Activated CD4-positive, alpha-beta T cell treated with anti-CD3 and anti-CD28 coated beads for 36 hours (primary cell): ENCODE measurements around the gene CPED1. TPM values are rescaled to one million over a fixed set of nuclear protein-coding genes. Genes with fewer than 3 reads are reported as not detected.
"Not testable (repeated sequence)": the region's sequence is repeated elsewhere in the genome, so short reads cannot be mapped to it uniquely, and the experiment has no call there.

Source experiments
- ATAC-seq: fragments of 200-7000 bp; cut with Tn5 transposase; one replicate; pipeline ENCODE4 v1.10.0; 2021; ENCODE audit warnings: mild to moderate bottlenecking, moderate library complexity
- CTCF ChIA-PET: fragments of 350-600 bp; sonication (Branson Sonifier 250); formaldehyde crosslinking; loops from one replicate; lab custom pipeline; 2021; ENCODE audit warnings: antibody characterized with exemption; lab: Charles Lee
- POLR2A ChIA-PET: fragments of 350-600 bp; sonication (Branson Sonifier 250); formaldehyde crosslinking; loops from one replicate; lab custom pipeline; 2021; ENCODE audit warnings: antibody characterized with exemption, inconsistent platforms; lab: Charles Lee
- DNase-seq: peaks from one replicate; pipeline ENCODE4 v3.0.0-alpha.2; 2020
- H3K27ac Mint-ChIP-seq: one replicate; pipeline ENCODE4 v1.8.0; 2021; ENCODE audit warnings: mixed read lengths
- H3K27me3 Mint-ChIP-seq: one replicate; pipeline ENCODE4 v1.8.0; 2021; ENCODE audit warnings: mixed read lengths
- H3K36me3 Mint-ChIP-seq: one replicate; pipeline ENCODE4 v1.8.0; 2021; ENCODE audit warnings: low read depth, mixed read lengths
- H3K4me1 Mint-ChIP-seq: one replicate; pipeline ENCODE4 v1.8.0; 2021; ENCODE audit warnings: mixed read lengths
- H3K4me3 Mint-ChIP-seq: one replicate; pipeline ENCODE4 v1.8.0; 2021; ENCODE audit warnings: mild to moderate bottlenecking, moderate library complexity, mixed read lengths
- H3K9me3 Mint-ChIP-seq: one replicate; pipeline ENCODE4 v1.8.0; 2021; ENCODE audit warnings: low read depth, mixed read lengths
- intact Hi-C, 2 experiments: fragments of 100-400 bp; cut with DNase I in 1 of 2; cut with micrococcal nuclease in 1 of 2; formaldehyde crosslinking; loops; one replicate each; pipeline versions ENCODE4 v1.14.2 to v1.15.1; 2022 to 2024; cut with DNase I, micrococcal nuclease
- total RNA-seq, 2 experiments: library from RNA; stranded (reverse); gene quantifications; one replicate each; pipeline ENCODE4 v1.2.3, GENCODE V29; 2021

Gene CPED1
- total RNA-seq, 2 experiments from 2014 or later = not detected

DNA sequence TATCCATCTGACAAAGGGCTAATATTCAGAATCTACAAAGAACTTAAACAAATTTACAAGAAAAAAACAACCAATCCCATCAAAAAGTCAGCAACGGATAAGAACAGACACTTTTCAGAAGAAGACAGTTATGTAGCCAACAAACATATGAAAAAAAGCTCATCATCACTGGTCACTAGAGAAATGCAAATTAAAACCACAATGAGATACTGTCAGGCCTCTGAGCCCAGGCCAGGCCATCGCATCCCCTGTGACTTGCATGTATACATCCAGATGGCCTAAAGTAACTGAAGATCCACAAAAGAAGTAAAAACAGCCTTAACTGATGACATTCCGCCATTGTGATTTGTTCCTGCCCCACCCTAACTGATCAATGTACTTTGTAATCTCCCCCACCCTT is 326.7 kb downstream of the CPED1 start:
- H3K27me3 Mint-ChIP-seq, H3K4me1 Mint-ChIP-seq, H3K36me3 Mint-ChIP-seq, POLR2A ChIA-PET, ATAC-seq, DNase-seq, CTCF ChIA-PET, H3K9me3 Mint-ChIP-seq, intact Hi-C loops, H3K27ac Mint-ChIP-seq, H3K4me3 Mint-ChIP-seq: not testable (repeated sequence)

DNA sequence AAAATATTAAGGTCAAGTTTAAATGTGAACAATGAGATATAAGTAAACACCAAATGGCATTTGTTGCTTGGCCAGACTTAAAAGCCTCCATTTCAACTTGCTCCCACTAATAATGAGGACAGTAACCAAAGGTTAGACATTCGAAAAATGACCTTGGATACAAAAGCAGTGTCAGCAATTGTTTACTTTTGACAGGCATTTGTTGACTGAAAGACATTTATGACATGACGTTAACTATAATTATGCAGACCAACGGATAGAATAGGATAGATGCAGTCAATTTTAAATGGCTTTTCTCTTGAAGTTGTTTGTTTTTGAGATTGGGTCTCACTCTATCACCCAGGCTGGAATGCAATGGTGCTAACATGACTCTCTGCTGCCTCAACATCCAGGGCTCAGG is 333.9 kb downstream of the CPED1 start:
- no peaks in the 10 kb centered on the region for H3K36me3 Mint-ChIP-seq
- ChIA-PET POLR2A (no interaction called here), CTCF (no interaction called here)
- ATAC-seq (no peak), DNase-seq (no peak)
- no peaks in the 10 kb centered on the region for H3K4me1 Mint-ChIP-seq
- no peak overlapping the region for H3K4me3 Mint-ChIP-seq
- peaks cover 18% of the 10 kb centered on the region for H3K27me3 Mint-ChIP-seq
- H3K27ac Mint-ChIP-seq = no peak overlapping the region
- H3K9me3 Mint-ChIP-seq = no peaks in the 10 kb centered on the region
- intact Hi-C loops = no loop called here

DNA sequence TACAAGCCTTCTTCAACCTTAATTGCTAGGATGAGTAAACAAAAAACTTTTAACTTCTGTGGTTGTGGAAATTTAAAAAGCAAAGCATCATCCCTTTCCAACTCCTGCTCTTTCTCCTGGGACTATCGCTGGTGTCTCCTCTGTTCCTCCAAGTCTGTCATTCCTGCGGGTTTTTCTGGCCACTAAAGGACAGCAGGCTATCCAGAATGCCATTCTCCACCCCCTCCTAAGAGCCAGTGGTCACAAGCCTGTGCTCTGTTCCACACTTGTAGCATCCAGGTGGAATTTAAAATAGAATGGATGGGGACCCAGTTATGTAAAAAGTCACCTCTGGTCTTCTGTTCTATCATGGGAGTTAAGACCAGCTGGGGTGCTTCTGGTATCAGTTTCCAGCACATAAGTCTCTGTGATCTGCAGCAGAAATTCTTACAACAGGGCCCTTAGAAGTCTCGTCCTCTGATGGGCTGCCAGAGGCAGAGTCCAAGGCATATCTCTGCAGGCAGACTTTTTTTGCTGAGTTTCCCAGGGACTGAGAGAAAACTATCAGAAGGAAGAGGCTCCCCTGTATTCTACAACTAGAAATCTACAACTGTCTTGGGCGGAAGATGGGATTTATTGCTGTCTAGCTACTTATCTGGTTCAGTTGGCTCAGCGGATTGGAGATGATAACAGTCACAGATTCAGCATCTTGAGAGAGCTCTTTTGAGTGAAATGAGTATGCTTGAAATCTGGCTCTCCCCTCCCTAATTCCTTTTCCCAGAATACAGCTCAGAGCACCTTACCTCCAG is 335.2 kb downstream of the CPED1 start:
- H3K4me3 Mint-ChIP-seq = no peak overlapping the region
- intact Hi-C loops = no loop called here
- H3K27me3 Mint-ChIP-seq = peaks cover 30% of the 10 kb centered on the region
- no peak overlapping the region for H3K27ac Mint-ChIP-seq
- ATAC-seq = no peak
- no peaks in the 10 kb centered on the region for H3K9me3 Mint-ChIP-seq
- no peak for DNase-seq
- CTCF ChIA-PET = no interaction called here
- H3K4me1 Mint-ChIP-seq = peaks cover 4% of the 10 kb centered on the region
- POLR2A ChIA-PET = no interaction called here
- H3K36me3 Mint-ChIP-seq = no peaks in the 10 kb centered on the region

DNA sequence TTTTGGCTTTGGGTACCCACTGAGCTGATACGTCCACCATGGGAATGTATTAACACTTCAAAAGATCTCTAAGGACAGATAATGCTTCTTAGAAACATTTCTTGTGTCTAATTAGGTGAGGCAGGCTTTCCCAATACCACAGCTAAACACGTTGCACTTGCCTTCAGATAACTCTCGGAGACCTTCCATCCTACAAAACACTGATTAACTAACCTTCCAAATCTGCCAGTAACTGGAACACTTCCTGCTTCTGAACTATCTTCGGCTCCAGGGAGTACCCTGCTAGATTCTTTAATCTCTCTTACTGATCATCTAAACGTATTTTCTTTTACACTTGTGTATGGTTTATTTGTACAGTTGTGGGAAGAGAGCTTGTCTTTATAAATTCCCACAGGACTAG is 339.2 kb downstream of the CPED1 start:
- no peaks in the 10 kb centered on the region for H3K9me3 Mint-ChIP-seq
- ATAC-seq = no peak
- intact Hi-C loops = no loop called here
- DNase-seq = no peak
- ChIA-PET POLR2A (no interaction called here), CTCF (interaction anchor here (0.8 kb wide), 1 partner anchor 9 kb away, joined by 6 read pairs; no protein-coding TSS in a partner anchor)
- peaks cover 19% of the 10 kb centered on the region for H3K4me1 Mint-ChIP-seq
- no peak overlapping the region for H3K4me3 Mint-ChIP-seq
- H3K27me3 Mint-ChIP-seq = peaks cover 50% of the 10 kb centered on the region
- H3K27ac Mint-ChIP-seq = no peak overlapping the region
- no peaks in the 10 kb centered on the region for H3K36me3 Mint-ChIP-seq

DNA sequence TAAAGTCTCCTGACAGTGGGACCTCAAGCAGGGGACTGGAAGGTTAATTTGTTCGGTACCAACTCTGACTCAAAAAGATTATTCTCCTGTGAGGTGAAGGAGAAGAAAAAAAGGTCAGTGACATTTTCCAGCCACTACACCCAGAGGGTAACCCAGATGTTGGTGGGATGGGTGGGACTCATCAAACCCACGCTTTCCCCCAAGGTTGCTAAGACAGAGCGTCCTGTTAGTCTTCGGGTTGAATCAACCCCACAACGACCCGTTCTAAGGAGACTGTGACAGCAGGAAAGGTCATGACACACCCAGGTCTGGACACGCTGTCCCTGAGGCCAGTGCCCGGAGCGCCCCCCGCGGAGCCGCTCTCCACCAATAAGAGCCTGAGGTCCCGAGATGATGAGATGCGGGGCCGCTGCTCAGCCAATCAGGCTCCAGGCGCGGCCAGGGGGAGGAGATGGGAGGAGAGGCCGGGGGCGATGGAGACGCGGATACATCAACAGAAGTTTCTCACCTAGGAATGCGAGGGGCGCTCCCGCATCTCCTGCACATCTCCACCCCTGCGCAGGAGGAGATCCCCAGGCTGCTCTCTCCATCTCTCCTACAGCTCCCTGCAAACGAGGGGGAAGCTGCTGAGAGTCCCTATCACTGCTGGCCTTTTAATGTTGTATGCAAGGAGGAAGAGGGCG is 340.1 kb downstream of the CPED1 start, which contains the start of gene WNT16:
Gene WNT16 (plus strand): TSS at position 493 of the 683 bp plus-strand sequence. CDS start 293 bp downstream, outside the sequence.
- DNase-seq (no peak), ATAC-seq (no peak)
- POLR2A ChIA-PET = no interaction called here
- CTCF ChIA-PET = interaction anchor here (0.6 to 1.2 kb wide), 2 partner anchors 23 to 753 kb away, joined by 3 read pairs; no protein-coding TSS in a partner anchor
- H3K36me3 Mint-ChIP-seq = no peaks in the 10 kb centered on the region
- H3K9me3 Mint-ChIP-seq = no peaks in the 10 kb centered on the region
- H3K4me1 Mint-ChIP-seq = peaks cover 19% of the 10 kb centered on the region
- H3K4me3 Mint-ChIP-seq = no peak within 1 kb of the TSS
- intact Hi-C loops = no loop called here
- no peak within 1 kb of the TSS for H3K27ac Mint-ChIP-seq
- H3K27me3 Mint-ChIP-seq = peaks cover 48% of the 10 kb centered on the region

DNA sequence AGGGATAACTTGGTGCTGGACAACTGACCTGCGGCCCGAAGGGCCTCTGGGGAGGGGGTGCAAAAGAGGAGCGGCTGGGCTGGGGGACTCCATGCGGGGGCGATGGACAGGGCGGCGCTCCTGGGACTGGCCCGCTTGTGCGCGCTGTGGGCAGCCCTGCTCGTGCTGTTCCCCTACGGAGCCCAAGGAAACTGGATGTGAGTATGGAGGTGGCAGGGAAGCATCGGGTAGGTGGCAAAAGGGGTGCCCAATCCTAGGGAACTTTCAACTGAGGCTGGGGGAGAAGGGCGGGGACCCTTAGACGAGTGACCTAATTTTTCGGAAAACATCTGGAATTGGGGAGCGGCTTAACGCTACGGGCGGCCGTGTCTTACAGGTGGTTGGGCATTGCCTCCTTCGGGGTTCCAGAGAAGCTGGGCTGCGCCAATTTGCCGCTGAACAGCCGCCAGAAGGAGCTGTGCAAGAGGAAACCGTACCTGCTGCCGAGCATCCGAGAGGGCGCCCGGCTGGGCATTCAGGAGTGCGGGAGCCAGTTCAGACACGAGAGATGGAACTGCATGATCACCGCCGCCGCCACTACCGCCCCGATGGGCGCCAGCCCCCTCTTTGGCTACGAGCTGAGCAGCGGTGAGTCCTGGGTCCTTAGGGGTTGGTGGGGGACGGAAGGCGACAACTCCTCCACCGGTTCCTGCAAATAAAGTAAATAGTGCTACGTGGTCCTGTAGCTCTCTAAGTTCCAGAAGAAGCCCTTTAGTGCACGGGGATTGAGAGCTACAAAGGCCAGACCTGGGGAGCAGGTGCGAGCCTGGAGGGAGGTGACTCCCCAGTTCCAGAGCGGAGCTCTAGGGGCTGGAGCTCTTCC is 340.9 kb downstream of the CPED1 start:
- H3K27ac Mint-ChIP-seq = no peak overlapping the region
- no peaks in the 10 kb centered on the region for H3K9me3 Mint-ChIP-seq
- peaks cover 52% of the 10 kb centered on the region for H3K27me3 Mint-ChIP-seq
- H3K4me1 Mint-ChIP-seq = peaks cover 19% of the 10 kb centered on the region
- ATAC-seq (peak; percentile 47), DNase-seq (peak; percentile 52)
- POLR2A ChIA-PET = no interaction called here
- CTCF ChIA-PET = interaction anchor here (0.6 to 1.2 kb wide), 5 partner anchors 9 to 752 kb away, joined by 3 to 4 read pairs (median 3); no protein-coding TSS in a partner anchor
- intact Hi-C loops = no loop called here
- no peaks in the 10 kb centered on the region for H3K36me3 Mint-ChIP-seq
- H3K4me3 Mint-ChIP-seq = peak overlapping the region; percentile 8

DNA sequence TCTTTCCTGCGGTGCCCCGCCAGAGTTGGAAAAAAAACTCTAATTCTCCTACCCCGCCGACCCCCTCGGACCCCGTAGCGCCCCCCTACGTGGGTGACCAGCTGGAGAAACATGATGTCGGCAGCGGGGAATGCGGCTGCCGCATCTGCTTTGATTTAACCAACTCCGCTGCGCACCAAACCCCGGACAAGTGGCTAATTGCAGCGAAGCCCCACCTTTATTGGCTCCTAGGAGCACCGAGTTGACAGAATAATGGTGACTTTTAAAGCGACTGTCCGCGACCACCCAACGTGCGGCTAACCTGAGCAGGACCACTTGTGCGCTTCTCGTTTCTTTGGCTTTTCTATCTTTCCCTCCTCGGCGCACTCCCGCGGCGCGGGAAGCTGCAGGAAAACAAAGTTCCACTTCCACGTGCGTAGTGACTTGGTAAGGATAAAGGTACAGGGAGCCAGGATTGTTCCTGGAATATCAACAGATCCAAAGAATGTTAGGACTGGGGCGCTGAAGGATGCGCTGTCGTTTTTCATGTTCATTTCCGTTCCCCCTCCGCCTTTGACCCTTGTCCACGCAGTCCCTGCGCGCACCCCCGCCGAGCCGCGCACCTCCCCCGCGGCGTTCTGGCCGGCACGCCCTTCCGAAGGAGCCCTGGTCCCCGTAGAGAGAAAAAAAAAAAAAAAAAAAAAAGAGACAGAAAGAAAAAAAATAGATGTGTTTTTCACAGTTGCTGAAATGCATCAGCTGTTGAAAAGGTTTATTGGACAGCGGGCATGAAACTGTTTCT is 341.7 kb downstream of the CPED1 start:
- DNase-seq (peak; percentile 14), ATAC-seq (no peak)
- no peak overlapping the region for H3K27ac Mint-ChIP-seq
- ChIA-PET POLR2A (no interaction called here), CTCF (interaction anchor here (0.7 to 1.2 kb wide), 6 partner anchors 8 to 101 kb away, joined by 3 to 4 read pairs (median 3); no protein-coding TSS in a partner anchor)
- H3K27me3 Mint-ChIP-seq = peaks cover 54% of the 10 kb centered on the region
- intact Hi-C loops = no loop called here
- peak overlapping the region; percentile 8 for H3K4me3 Mint-ChIP-seq
- H3K4me1 Mint-ChIP-seq = peaks cover 19% of the 10 kb centered on the region
- no peaks in the 10 kb centered on the region for H3K36me3 Mint-ChIP-seq
- no peaks in the 10 kb centered on the region for H3K9me3 Mint-ChIP-seq

DNA sequence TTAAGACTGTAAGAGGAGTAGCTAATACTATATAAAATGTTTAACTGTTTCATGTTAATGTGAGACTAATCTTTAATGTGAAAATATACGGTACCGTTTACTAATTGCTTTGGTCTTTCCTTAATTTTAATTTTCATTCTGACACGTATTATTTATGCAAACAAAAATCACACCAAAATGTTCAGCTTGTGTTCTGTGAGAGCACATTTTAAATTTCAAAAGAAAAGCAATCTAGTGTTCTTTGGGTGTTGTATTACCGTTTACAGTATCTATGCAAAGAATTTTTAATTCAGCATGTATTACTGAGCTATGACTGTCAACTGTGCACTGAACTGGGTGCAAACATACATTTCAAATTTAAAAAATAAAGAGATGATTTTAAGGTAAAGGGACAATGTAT is 342.5 kb downstream of the CPED1 start:
- CTCF ChIA-PET = interaction anchor here (0.7 to 0.8 kb wide), 2 partner anchors 16 to 42 kb away, joined by 3 to 4 read pairs; no protein-coding TSS in a partner anchor
- intact Hi-C loops = no loop called here
- no peak for DNase-seq

DNA sequence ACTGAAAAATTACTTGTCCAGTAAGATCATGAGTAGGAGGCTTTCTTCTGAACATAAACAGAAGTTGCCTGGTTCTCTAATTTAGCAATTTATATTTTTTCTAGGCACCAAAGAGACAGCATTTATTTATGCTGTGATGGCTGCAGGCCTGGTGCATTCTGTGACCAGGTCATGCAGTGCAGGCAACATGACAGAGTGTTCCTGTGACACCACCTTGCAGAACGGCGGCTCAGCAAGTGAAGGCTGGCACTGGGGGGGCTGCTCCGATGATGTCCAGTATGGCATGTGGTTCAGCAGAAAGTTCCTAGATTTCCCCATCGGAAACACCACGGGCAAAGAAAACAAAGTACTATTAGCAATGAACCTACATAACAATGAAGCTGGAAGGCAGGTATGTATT is 343.1 kb downstream of the CPED1 start:
- no peak for DNase-seq
- no peak for ATAC-seq
- Mint-ChIP-seq H3K4me3 (no peak overlapping the region), H3K36me3 (no peaks in the 10 kb centered on the region), H3K4me1 (peaks cover 19% of the 10 kb centered on the region), H3K27ac (no peak overlapping the region), H3K27me3 (peaks cover 53% of the 10 kb centered on the region), H3K9me3 (no peaks in the 10 kb centered on the region)
- ChIA-PET CTCF (no interaction called here), POLR2A (no interaction called here)
- intact Hi-C loops = no loop called here

More for the DNA sequence above, 342.5 kb downstream of the CPED1 start:
- POLR2A ChIA-PET = no interaction called here
- no peak for ATAC-seq
- Mint-ChIP-seq H3K27ac (no peak overlapping the region), H3K27me3 (peaks cover 55% of the 10 kb centered on the region), H3K4me1 (peaks cover 19% of the 10 kb centered on the region), H3K36me3 (no peaks in the 10 kb centered on the region), H3K9me3 (no peaks in the 10 kb centered on the region), H3K4me3 (no peak overlapping the region)

DNA sequence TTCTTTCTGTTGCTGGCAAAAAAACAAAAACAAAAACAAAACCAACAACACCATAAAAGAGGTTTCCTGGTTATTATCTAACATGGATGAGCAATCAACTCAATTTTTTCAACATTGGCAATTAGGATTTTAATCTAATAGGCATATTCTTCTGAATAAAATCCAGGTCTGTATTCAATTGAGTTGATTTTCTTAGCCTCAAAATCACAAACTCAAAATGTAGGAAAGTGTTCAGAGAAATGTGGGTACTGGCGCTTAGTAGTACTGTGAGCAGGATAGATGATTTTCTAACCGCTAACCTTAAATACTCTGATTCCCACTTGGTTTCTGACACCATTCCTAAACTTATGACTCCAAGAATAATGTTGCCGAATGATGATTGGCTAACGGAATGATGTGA is 345.9 kb downstream of the CPED1 start:
- H3K4me1 Mint-ChIP-seq = peaks cover 11% of the 10 kb centered on the region
- intact Hi-C loops = no loop called here
- no peak for ATAC-seq

More for the DNA sequence above, 345.9 kb downstream of the CPED1 start:
- Mint-ChIP-seq H3K9me3 (no peaks in the 10 kb centered on the region), H3K27me3 (peaks cover 32% of the 10 kb centered on the region), H3K4me3 (no peak overlapping the region), H3K27ac (no peak overlapping the region), H3K36me3 (no peaks in the 10 kb centered on the region)
- POLR2A ChIA-PET = no interaction called here
- CTCF ChIA-PET = no interaction called here
- no peak for DNase-seq
